ENCODE data around the gene CHRNA7.

- TF ChIP-seq POLR2A (IDR thresholded peaks at IDR 0.05) = no peak
- no peak for TF ChIP-seq CTCF (IDR thresholded peaks at IDR 0.05)
Observed at GRCh38 chr15:32098033-32098432, 67.7 kb downstream of the CHRNA7 start.

Measured in esophagus squamous epithelium (tissue), 4 donors.